Endothelial cell of umbilical vein (primary cell): ENCODE measurements around the gene TRAK1. TPM values are rescaled to one million over a fixed set of nuclear protein-coding genes. Genes with fewer than 3 reads are reported as not detected.

Experiments used
- BruUV-seq: library from RNA; stranded (reverse); fragments of 400-500 nt; replicated peaks from 2 replicates; lab custom pipeline; 2021; lab: Mats Ljungman, UMichigan
- CTCF ChIA-PET: fragments of 300-600, 350-600 bp; sonication (Branson Sonifier 250); formaldehyde crosslinking; loops from one replicate; lab custom pipeline; 2021; ENCODE audit warnings: antibody characterized with exemption, inconsistent platforms; lab: Charles Lee
- POLR2A ChIA-PET: fragments of 300-600, 350-600 bp; sonication (Branson Sonifier 250); formaldehyde crosslinking; loops from one replicate; lab custom pipeline; 2021; ENCODE audit warnings: antibody characterized with exemption, inconsistent platforms; lab: Charles Lee
- DNase-seq: peaks from one replicate; pipeline ENCODE4 v3.0.0-alpha.2; 2011; ENCODE audit warnings: low read depth, low spot score
- FAIRE-seq: peaks from 2 replicates; lab custom pipeline; 2011; peaks lifted over from hg19 to GRCh38; lab: Jason Lieb, UNC
- H2AFZ ChIP-seq: 2 replicates; pipeline ENCODE4 v1.6.0; 2012; ENCODE audit warnings: low read depth, low read length, control low read depth, inconsistent platforms
- H3K27ac ChIP-seq: 2 replicates; pipeline ENCODE4 v1.5.1; 2011; ENCODE audit warnings: low read depth, mild to moderate bottlenecking, control low read depth, low read length, moderate library complexity; ENCODE audit not compliant: insufficient read depth
- H3K27me3 ChIP-seq, 2 experiments: 2 replicates each; pipeline versions ENCODE4 v1.6.0 to v1.6.1; 2011; ENCODE audit warnings: low read length in 2 of 2, mixed read lengths in 1 of 2; ENCODE audit not compliant: control insufficient read depth in 2 of 2, insufficient read depth in 2 of 2
- H3K36me3 ChIP-seq, 2 experiments: 2 replicates in 1 of 2; 3 replicates in 1 of 2; pipeline ENCODE4 v1.5.1; 2011; ENCODE audit warnings: low read length in 2 of 2, mild to moderate bottlenecking in 1 of 2, moderate library complexity in 1 of 2; ENCODE audit not compliant: control insufficient read depth in 2 of 2, insufficient read depth in 2 of 2; ENCODE audit errors: extremely low read depth in 1 of 2
- H3K4me1 ChIP-seq: 3 replicates; pipeline ENCODE4 v1.5.1; 2011; ENCODE audit warnings: mild to moderate bottlenecking, low read length; ENCODE audit not compliant: control insufficient read depth, insufficient read depth; ENCODE audit errors: extremely low read depth
- H3K4me2 ChIP-seq: 2 replicates; pipeline ENCODE4 v1.6.1; 2011; ENCODE audit warnings: low read length, control low read depth, mixed read lengths; ENCODE audit not compliant: insufficient read depth
- H3K4me3 ChIP-seq, 3 experiments: fragments of 200-600 bp in 1 of 3; sonication (generic), shearing (Covaris generic) in 1 of 3; replicated peaks in 1 of 3; 2 replicates each; pipeline ENCODE4 v1.5.1; 2011 to 2016; ENCODE audit warnings: control low read depth in 3 of 3, low read length in 3 of 3, mild to moderate bottlenecking in 2 of 3, inconsistent platforms in 1 of 3, low read depth in 1 of 3, moderate library complexity in 1 of 3; ENCODE audit not compliant: insufficient read depth in 1 of 3
- H3K79me2 ChIP-seq: 2 replicates; pipeline ENCODE4 v1.6.0; 2012; ENCODE audit warnings: low read length, inconsistent platforms; ENCODE audit not compliant: control insufficient read depth, insufficient read depth
- H3K9ac ChIP-seq: replicated peaks from 2 replicates; pipeline ENCODE3; 2011; ENCODE audit warnings: low read length, control low read depth; ENCODE audit not compliant: insufficient read depth; ENCODE audit errors: extremely low read depth
- H3K9me1 ChIP-seq: replicated peaks from 3 replicates; pipeline ENCODE4 v1.6.0; 2011; ENCODE audit warnings: mild to moderate bottlenecking, low read length; ENCODE audit not compliant: control insufficient read depth, insufficient read depth; ENCODE audit errors: extremely low read depth
- H3K9me3 ChIP-seq: replicated peaks from 2 replicates; pipeline ENCODE4 v1.5.1; 2012; ENCODE audit warnings: low read length, inconsistent platforms; ENCODE audit not compliant: control insufficient read depth, insufficient read depth
- H4K20me1 ChIP-seq: replicated peaks from 2 replicates; pipeline ENCODE3; 2011; ENCODE audit warnings: mild to moderate bottlenecking, low read length; ENCODE audit not compliant: control insufficient read depth, insufficient read depth; ENCODE audit errors: extremely low read depth
- EZH2 ChIP-seq: IDR thresholded peaks from 2 replicates; pipeline ENCODE4 v1.6.1; 2012; ENCODE audit warnings: borderline replicate concordance, low read depth, mild to moderate bottlenecking, moderate library complexity, low read length, inconsistent platforms; ENCODE audit not compliant: severe bottlenecking
- FOS ChIP-seq: IDR thresholded peaks from 2 replicates; pipeline ENCODE4 v1.6.1; 2011; ENCODE audit warnings: mild to moderate bottlenecking, low read length, moderate library complexity, borderline replicate concordance; ENCODE audit not compliant: insufficient read depth
- GATA2 ChIP-seq: IDR thresholded peaks from 2 replicates; pipeline ENCODE4 v1.7.0; 2011; ENCODE audit warnings: low read depth, mild to moderate bottlenecking, moderate library complexity, mixed read lengths, low read length; ENCODE audit not compliant: insufficient read length, insufficient read depth
- JUN ChIP-seq: IDR thresholded peaks from 2 replicates; pipeline ENCODE4 v1.6.1; 2011; ENCODE audit warnings: borderline replicate concordance, low read depth; ENCODE audit not compliant: insufficient read length, insufficient read depth
- MYC ChIP-seq: IDR thresholded peaks from one replicate; pipeline ENCODE4 v1.6.1; 2011; ENCODE audit warnings: mild to moderate bottlenecking, low read depth, low read length
- POLR2A ChIP-seq: IDR thresholded peaks from 2 replicates; pipeline ENCODE4 v1.6.1; 2012; ENCODE audit warnings: low read depth, mild to moderate bottlenecking, control low read depth, low read length
- POLR2AphosphoS5 ChIP-seq: IDR thresholded peaks from 2 replicates; pipeline ENCODE4 v1.6.1; 2012; ENCODE audit warnings: low read depth, mild to moderate bottlenecking, control low read depth, low read length, moderate library complexity; ENCODE audit not compliant: insufficient read depth
- dilution Hi-C: fragments of 300-500 bp; cut with MboI; formaldehyde crosslinking; loops from one replicate; pipeline ENCODE4 v1.15.0; 2019; ENCODE audit warnings: low sequenced_read_pairs; ENCODE audit not compliant: extremely low pct_ligation_motif_present
- intact Hi-C: fragments of 100-400 bp; cut with micrococcal nuclease; formaldehyde crosslinking; loops from one replicate; pipeline ENCODE4 v1.10.0; 2022
- polyA plus RNA-seq, 4 experiments: library from polyadenylated mRNA; depleted of rRNA in 3 of 4; stranded (reverse) in 3 of 4; unstranded in 1 of 4; fragments of >200 nt; gene quantifications; 2 replicates each; pipeline versions ENCODE4 v1.2.1 to v1.2.3, GENCODE V29; 2011 to 2012; ENCODE audit warnings: missing spikeins in 1 of 4
- total RNA-seq: library from RNA; stranded (reverse); gene quantifications from 2 replicates; pipeline ENCODE4 v1.2.3, GENCODE V29; 2021
- TF ChIP-seq, protein P1 (sequence below), 2 donors: IDR thresholded peaks; 1 replicate in 1 of 2; 2 replicates in 1 of 2; pipeline ENCODE4 v1.5.1; 2011; ENCODE audit warnings: low read length in 2 of 2, mild to moderate bottlenecking in 2 of 2, moderate library complexity in 2 of 2, control low read depth in 1 of 2, inconsistent platforms in 1 of 2, low read depth in 1 of 2; ENCODE audit not compliant: insufficient read depth in 1 of 2; ENCODE audit errors: extremely low read depth in 1 of 2
- TF ChIP-seq, protein P2 (sequence below): IDR thresholded peaks from 2 replicates; pipeline ENCODE4 v1.6.1; 2011; ENCODE audit not compliant: insufficient read depth, insufficient read length

The TRAK1 gene
- total and polyA plus RNA-seq, 2 donors (not counting 3 experiments of a cell fraction or from before 2014, with no cell fraction given), result 38.5 to 59.6 TPM

- no peak overlapping the region for H3K27ac ChIP-seq
- intact Hi-C loops, result loop anchor here (5.0 kb wide), 1 partner anchor 33 kb away; no protein-coding TSS in a partner anchor
- POLR2A ChIA-PET, result no interaction called here
- H3K4me2 ChIP-seq, result no peak overlapping the region
- BruUV-seq, result no TSS peak
- FAIRE-seq (no peak), DNase-seq (no peak)
- no peaks in the 10 kb centered on the region for H3K9me3 ChIP-seq
- H3K4me1 ChIP-seq, result peaks cover 24% of the 10 kb centered on the region
- H4K20me1 ChIP-seq, result no peaks in the 10 kb centered on the region
- H3K79me2 ChIP-seq, result peaks cover 7% of the 10 kb centered on the region
- no peaks in the 10 kb centered on the region for H3K27me3 ChIP-seq
- CTCF ChIA-PET, result interaction anchor here (1.7 kb wide), 1 partner anchor 13 kb away, joined by 3 read pairs; no protein-coding TSS in a partner anchor
- no peak overlapping the region for H3K4me3 ChIP-seq
- H3K9ac ChIP-seq, result no peak overlapping the region
- peaks cover 0 to 9% of the 10 kb centered on the region in 2 experiments for H3K36me3 ChIP-seq
- dilution Hi-C loops, result no loop called here
- TF ChIP-seq, protein P1, sequence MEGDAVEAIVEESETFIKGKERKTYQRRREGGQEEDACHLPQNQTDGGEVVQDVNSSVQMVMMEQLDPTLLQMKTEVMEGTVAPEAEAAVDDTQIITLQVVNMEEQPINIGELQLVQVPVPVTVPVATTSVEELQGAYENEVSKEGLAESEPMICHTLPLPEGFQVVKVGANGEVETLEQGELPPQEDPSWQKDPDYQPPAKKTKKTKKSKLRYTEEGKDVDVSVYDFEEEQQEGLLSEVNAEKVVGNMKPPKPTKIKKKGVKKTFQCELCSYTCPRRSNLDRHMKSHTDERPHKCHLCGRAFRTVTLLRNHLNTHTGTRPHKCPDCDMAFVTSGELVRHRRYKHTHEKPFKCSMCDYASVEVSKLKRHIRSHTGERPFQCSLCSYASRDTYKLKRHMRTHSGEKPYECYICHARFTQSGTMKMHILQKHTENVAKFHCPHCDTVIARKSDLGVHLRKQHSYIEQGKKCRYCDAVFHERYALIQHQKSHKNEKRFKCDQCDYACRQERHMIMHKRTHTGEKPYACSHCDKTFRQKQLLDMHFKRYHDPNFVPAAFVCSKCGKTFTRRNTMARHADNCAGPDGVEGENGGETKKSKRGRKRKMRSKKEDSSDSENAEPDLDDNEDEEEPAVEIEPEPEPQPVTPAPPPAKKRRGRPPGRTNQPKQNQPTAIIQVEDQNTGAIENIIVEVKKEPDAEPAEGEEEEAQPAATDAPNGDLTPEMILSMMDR (IDR thresholded peaks at IDR 0.05; ENCODE audit: extremely low read depth in 1 of 2, insufficient read depth in 1 of 2, low read depth in 1 of 2, low read length in 2 of 2), result no peak
- no peak for TF ChIP-seq JUN
- TF ChIP-seq FOS, result no peak
- no peak for TF ChIP-seq GATA2
- TF ChIP-seq POLR2AphosphoS5, result no peak
- no peak for TF ChIP-seq MYC
- no peak for TF ChIP-seq EZH2
- TF ChIP-seq POLR2A, result no peak
- TF ChIP-seq, protein P2, sequence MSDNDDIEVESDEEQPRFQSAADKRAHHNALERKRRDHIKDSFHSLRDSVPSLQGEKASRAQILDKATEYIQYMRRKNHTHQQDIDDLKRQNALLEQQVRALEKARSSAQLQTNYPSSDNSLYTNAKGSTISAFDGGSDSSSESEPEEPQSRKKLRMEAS, result no peak
- H2AFZ ChIP-seq, result no peak overlapping the region
- H3K9me1 ChIP-seq, result no peaks in the 10 kb centered on the region
These were observed 4.4 kb downstream of the TRAK1 start for GRCh38 chr3:42095540-42095939.
